NK-92 (cell line): ENCODE measurements around the gene LXN.

Experiments
- DNase-seq: peaks from one replicate; lab custom pipeline; 2025; ENCODE audit not compliant: unreplicated experiment; lab: John Stamatoyannopoulos, UW

LXN gene

DNA sequence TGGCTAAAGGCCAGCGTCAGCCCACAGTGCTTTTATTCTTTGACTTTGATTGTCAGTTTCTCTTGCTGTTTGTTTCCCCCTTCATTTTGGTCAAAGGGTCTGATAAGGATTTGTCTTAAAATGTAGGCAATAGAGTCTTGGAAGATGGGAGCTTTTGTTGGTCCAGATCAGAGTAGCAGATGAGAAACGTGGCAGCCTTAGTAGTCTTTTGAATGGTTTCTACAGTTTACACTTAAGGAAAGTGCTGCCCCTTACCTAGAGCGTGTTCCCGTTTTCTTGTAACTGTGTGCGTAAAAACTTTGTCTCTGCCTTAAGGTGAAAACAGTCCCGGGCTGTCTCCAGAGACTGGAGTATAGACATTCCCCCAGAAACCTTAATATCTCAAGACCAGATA lies 630 bp downstream of the LXN start:
- no peak for DNase-seq

DNA sequence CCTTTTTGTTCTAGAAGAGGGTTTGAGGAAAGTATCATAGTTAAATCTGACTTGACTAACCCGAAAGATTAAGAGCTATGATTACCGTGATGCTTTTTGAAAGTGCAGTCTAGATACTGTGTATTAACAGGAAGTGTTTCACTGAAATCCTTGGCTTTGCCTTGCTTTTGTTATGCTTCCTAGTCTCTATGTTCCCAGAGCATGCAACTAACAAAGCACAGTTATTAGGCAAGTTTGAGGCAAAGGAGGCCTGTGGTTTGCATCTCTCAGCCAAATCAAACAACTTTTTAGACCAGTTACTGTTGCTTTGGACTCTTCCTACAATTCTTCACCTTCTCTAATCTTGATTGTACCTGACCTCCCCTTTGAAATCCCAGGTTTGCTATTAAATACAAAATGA lies 3.9 kb downstream of the LXN start:
- DNase-seq: no peak

DNA sequence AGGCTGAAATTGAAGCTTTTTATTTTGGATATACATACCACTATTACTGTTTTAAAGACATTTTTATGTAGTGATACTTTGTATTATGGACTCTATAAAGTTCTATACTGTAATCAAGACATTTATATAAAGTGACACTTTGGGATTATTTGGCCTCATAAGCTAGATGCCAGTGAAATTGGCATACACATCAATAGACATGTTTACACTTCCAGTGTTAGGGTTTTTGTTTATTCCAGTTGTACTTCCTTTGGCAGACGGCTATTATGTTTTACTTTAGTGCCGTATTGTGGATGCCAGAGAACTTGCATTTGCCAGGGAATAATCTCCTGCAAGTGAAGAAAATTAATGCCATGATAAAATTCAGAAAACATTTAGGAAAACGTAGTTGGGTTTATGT lies 6.0 kb downstream of the LXN start:
- no peak for DNase-seq

DNA sequence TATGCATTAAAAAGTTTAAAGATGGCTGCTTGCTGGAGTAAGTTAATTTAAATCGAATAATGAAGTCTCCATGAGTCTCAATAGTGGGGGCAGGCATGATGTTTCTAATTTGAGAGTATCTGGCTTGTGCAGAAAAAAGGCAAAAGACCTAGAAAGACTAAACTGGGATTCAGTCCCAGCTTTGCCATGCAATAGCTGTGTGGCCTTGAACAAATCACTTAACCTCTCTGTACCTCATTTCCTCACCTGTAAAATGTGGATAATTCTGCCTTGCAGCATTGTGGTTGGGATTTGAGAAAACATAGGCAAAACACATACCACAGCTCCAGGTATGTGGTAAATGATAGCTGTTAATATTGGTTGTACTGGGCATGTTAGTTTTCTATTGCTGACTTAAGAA lies 8.6 kb downstream of the LXN start:
- no peak for DNase-seq

DNA sequence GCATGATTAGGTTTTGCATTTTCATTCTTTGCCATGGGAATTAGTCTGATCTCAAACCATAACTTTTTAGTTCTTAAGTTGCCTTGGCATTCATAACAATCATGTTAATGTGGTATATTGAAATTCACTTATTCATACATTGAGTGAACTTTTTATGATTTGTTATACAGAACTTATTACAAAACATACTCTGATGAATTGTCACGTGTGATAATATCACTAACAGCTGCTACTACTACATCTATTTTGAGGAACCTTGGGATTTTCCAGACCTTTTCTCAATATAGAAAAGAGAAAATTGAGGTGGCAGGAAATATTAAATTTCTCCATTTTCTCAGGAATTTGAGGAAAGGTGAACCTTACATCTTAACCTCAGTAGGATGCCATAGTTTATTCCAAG lies 9.2 kb downstream of the LXN start:
- DNase-seq: no peak

DNA sequence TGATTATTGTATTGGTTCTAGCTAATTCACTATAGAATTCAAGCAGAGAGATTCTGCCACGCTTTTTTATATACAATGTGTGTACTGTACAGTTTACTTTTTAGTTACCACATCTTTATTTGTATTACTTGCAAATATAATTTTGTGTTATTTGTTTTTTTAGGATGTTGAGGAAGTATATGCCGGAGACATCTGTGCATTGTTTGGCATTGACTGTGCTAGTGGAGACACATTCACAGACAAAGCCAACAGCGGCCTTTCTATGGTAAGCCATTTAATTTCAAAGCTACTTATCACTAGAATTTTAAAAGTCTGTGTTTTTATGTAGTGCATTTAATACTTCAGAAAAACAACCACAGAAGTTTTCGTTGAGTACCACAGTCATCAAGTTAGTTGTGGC lies 11.7 kb downstream of the LXN start:
- DNase-seq: no peak

DNA sequence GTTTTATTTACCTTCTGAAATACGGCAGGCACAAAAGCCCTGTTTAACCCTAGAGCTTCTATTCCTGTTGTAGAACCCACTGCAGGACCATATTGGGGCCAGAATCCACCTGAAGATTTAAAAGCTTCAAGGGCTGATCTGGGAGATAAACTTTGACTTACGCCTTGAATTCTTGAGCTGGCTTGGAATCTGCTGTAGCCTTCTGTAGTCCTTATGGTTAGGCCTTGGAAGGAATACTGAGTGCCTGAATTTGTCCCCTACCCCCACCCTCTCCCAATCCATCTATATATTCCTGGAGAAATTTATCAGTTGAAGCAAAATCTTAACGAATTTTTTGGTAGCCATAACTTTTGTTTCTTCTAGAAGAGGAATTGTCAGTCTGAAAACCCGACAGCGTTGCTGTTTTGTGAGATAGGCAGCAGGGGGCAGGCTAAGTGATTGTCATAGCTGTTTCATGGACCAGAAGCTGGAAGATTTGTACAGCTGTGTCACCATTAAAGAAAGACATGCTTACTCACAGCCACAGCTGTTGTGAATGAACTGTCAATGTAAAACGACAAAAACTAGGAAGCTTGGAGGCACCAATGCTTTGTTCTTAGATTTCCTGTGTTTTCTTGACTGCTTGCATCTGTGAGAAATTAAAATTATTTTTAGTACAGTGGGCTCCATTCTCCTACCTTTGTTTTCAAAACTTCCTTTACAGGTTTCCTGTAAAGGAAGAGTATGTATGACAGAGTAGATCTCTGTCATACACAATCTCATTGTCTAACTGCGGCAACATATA lies 12.8 kb downstream of the LXN start:
- DNase-seq: no peak

DNA sequence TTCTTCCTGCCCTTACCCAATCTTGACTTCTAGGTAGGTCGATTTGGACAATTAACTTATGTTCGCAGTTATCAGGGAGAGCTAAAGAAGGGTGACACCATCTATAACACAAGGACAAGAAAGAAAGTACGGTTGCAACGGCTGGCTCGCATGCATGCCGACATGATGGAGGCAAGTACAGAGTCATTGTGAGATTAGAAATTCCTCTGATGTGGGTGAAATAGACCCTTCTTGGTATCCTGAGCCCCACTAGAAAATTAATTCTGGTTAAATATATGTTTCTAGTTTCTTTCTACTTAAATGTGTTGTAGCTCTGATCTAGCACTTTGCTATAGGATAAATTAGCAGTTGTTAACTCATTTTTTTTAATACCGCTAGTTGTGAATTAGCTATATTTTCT lies 13.6 kb downstream of the LXN start:
- no peak for DNase-seq

DNA sequence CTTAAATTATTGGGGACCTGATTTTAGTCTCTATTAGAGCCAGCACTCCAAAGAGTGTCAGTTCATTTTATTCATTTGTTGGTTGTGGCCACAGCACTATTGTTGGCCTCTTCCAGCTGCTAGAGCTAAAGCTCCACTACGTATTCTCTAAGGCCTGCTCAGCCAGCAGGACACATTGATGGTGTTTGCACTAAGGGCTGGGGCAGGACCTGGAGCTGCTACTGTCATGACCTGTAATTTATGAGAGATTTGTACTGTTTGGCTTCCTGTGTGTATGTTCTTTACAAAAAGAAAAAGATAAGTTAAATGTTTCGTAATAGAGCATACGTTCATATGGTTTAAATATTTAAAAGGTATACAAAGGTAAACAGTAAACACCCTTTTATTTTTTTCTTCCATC lies 20.0 kb downstream of the LXN start:
- no peak for DNase-seq

DNA sequence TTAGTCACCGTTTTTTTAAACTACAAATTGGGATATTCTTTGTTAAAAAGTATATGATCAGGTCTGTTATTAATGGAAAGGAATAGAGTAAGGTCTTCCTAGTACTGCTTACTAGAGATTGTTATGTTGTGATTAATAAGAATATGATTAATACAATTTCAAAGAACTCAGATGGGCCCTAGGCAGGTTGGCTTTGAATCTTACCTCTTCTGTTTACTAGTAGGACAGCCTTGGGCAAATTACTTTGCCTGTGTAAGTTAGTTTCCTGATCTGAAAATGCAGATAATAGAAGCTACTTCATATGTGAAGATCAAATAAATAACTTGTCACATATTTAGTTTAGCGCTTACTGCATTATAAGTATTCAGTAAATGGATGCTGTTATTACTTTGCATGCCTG lies 21.3 kb downstream of the LXN start:
- DNase-seq: no peak

DNA sequence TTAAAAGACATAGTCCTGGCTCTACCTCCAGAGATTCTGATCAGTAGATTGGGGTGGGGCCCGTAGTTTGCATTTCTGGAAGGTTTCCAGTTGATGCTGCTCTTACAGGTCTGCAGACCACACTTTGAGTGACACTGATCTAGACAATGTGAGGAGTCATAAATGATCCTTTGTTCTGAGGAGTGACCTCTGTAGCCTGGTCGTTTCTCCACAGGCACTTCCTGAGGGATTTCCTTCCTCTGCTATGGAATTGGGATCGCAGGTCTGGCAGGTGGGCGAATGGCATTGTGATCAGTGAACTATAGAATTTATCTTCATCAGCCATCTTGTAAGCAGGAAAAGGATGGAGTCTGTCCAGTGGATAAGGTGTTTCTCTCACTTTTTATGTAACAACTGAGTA lies 22.7 kb downstream of the LXN start:
- DNase-seq: no peak

DNA sequence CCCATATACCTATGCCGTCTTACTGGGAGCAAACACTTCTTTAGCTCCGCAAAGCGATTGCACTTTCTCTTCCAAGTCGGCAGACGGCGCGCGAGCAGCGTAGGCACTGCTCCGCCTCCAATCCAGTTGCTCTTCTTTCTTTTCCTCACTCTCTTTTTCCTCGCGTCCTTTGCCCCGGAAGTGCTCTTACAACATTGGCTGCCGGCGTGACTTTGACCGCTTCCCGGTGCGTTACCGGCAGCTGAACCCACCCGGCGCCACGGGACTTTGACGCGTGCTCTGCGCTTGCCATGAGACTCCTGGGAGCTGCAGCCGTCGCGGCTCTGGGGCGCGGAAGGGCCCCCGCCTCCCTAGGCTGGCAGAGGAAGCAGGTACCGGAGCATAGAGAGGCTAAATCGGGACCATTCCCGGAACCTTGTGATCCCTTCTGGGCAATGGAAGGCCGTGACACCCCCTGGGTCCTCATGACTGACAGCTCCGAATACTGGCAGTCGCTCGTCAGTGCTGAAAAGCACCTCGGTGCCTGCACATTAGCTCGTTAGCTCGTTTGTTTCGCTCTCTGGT lies 28.0 kb downstream of the LXN start, which contains the start of gene GFM1:
Gene GFM1 (plus strand): TSS at position 183 of the 564 bp plus-strand sequence. CDS start 108 bp downstream, at position 291.
- DNase-seq: peak; percentile 55

DNA sequence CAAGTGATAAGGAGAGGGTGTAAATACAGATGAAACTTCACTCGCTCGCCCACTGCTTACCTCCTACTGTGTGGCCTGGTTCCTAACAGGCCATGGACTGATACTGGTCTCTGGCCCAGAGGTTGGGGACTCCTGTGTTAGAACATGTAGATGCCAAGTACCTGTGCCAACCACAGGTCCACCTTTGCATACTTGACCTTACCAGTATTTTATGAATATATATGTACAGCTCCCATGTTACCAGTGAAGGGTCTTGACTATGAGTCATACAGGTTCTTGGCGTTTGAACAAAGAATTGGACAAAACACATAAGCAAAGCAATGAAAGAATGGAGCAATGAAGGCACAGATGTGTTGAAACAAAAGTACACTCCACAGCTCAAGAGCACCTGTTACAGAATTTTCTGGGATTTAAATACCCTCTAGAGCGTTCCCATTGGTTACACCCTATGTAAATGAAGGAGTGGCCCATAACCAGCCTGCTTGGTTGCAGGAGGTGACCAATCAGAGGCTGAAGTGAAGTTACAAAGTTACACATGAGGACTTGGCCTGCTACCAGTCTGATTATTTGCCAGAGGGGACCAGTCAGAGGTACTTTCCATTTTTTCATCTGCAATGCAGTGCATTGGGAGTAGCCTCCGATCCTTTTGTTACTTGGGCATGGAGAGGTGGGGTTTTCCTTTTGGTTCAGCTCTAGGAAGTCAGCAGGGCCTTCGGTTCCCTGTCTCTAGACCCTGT lies 29.8 kb downstream of the LXN start:
- DNase-seq: no peak

DNA sequence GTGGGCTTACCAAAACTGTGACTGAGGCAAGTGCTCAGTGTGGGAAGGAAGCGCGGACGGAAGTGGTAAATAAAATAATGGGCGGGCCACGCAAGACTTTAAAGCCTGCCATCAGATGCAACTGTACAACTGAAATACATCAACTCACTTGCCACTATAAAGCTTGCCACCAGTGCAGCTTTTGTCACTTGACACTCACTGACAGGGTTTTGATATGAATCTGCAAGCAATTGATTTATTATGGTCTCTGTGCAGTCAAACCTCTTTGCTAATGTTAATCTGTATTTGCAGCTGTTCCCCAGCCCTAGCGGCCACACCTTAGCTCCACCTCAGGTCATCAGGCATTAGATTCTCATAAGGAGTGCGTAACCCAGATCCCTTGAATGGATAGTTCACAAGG lies 30.4 kb downstream of the LXN start:
- no peak for DNase-seq

DNA sequence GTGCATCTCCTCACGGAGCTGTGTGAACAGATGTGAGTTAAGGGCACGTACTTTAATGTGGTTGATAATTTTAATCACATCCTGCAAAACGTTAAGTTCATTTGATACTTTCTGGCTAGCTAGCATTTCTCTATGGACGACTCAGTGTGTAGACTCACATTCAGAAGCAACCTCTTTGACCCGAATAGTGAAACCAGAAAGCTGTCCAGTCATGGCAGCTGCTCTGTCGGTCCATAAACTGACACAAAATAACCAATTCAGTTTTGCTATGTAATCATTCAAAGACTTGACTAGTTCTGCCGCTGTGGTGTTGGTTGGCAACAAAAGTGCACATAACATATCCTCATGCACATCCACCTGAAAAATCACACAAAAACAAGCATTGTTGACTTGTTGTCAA lies 31.8 kb downstream of the LXN start:
- no peak for DNase-seq

DNA sequence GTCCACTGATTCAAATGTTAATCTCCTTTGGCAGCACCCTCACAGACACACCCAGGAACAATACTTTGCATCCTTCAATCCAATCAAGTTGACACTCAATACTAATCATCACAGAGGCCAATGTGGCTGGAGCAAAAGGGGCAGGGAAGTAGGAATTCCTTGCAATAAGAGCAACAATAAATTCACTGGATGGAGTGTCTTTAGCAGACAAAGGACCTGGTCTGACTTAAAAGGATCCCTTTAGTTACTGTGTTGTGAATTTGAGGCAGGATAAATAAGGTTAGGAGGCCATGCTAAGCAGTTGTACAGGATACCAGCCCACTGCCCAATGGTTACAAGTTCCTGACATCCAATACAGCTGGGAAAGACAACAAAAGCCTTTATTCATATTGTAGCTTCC lies 40.5 kb downstream of the LXN start:
- no peak for DNase-seq

DNA sequence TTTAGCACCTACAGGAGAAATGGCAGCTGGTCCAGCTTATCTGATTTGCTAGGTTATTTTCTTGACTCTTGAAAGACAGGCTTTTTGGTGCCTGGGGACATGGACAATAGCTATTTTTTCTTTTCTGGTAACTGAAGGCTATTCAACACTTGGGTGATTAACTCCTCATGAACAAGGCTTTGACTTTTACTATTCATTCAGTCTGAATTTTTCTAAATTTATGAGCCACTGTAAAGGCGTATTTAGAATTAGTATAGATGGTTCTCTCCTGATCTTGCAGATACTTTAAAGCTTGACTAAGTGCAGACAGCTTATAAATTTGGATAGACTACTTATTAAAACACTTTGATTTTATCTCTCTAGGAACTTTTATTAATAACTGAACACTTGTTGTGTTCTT lies 46.6 kb downstream of the LXN start:
- DNase-seq: no peak

DNA sequence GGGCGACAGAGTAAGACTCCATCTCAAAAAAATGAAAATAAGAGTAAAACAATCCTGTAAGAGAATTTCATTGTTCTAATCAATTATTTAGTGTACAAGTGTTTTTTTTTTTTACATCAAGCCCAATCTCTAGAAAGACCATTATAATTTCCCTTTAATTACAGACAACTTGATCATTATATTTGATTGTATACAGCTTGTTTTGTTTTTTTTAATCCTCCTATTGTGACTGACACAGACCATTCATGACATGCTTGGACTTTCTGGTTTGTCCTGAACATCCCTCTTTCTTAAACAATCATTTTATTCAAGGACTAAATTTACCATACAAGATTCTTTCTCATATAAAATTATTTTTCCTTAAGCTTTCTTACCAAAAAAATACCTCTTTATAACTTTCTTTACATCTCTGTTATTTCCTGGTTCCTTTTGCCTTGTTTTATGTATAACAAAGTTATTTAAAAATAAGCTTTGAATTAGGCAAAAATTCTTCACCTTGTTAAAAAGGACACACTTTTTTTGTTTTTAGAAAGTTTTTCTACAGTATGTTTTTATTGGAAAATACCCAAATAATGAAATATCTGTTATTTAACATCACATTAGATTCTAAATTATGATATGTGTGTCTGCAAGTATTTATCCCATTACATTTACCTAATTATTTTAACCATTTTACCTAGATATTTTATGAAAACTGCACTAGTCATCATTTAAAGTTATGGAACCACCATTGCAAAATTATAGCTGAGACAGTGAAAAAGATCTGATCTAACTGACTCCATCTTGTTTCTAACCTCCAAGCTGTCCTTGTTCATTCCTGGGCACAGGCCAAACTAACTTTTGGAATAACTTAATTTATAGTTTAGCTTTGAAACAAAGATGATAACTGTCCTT lies 54.2 kb downstream of the LXN start:
- DNase-seq: no peak
